GM18907 (cell line): ENCODE data around the gene GNAT3.

Experiments used
- ATAC-seq: cut with Tn5 transposase; IDR thresholded peaks from one replicate; pipeline ENCODE4 v1.9.1; 2021; ENCODE audit warnings: mild to moderate bottlenecking, moderate library complexity; ENCODE audit not compliant: unreplicated experiment

GNAT3 gene

DNA sequence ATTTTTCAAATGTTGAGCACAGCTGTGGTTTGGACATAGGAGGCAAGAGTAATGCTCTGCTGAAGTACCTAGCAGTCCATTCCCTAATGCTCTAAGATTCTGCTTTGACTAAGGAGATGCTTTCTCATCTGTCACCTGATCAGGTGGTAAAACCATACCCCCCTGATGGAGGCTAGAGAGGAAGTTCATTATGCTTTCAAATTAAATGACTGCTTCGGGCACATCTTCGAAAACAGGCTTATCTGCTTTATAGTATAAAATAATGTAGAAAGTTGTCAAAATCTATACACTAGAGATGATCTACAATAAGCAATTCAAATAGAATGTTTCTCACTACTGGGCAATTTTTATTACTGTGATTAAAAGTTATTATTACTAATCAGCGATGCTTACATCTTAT is at the start of gene GNAT3:
Gene GNAT3, minus strand, starts transcription at position 101 of the 400 bp plus-strand sequence. CDS start 138 bp downstream, outside the sequence.
- no peak for ATAC-seq

DNA sequence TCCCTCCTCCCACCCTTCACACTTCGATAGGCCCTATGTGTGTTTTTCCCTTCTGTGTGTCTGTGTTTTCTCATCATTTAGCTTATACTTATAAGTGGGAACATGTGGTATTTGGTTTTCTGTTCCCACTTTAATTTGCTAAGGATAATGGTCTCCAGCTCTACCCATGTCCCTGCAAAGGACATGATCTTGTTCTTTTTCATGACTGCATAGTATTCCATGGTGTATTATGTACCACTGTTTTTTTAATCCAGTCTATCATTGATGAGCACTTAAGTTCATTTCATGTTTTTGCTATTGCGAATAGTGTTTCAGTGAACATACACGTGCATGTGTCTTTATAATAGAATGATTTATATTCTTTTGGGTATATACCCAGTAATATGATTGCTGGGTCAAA is 46.3 kb upstream of the GNAT3 start:
- ATAC-seq, result no peak

DNA sequence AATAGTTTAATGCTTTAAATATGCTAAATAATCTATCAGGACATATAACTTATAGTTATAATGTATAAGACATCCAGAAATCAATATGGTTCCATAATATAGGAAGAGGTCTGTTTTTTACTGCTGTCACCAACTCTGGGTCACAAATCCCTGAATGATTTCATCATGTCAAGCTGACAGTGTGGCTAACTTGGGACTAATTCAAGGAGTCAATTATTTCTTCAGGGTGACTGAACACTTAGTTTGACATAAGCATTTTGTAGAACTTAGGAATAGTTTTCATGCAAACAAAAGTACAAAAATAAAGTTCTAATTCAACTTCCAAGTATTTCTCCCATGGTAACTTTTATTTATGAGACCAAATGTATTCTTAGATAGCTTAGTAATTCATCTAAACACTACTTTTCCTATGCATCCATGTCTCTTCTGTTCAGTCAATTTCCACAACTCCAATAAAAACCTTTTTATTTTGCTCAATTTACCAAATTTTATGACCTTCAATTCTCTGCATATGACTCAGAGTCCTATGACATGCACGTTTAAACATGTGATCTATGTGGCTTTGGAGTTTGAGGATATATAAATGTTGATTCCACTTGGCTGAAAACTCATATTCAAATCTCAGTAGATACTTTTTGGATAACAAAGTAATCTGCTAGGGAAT is 40.3 kb upstream of the GNAT3 start:
- no peak for ATAC-seq

DNA sequence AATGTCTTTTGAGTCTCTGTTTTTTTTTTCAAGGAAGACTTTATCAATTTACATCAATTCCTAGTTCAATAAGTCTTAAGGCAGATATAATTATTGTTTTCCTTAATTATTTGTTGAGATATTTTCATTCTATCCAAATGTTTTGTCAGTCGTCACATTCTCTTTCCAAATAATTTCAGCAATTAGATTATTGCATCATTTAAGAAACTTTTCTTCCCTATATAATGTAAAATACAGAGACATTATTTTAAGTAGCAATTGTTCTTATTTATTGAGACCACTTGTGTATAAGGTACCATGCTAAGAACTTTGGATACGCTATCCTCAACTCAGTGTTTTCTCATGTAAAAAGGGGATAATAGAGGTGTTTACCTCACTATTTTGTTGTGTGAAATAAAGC is 38.1 kb upstream of the GNAT3 start:
- no peak for ATAC-seq

DNA sequence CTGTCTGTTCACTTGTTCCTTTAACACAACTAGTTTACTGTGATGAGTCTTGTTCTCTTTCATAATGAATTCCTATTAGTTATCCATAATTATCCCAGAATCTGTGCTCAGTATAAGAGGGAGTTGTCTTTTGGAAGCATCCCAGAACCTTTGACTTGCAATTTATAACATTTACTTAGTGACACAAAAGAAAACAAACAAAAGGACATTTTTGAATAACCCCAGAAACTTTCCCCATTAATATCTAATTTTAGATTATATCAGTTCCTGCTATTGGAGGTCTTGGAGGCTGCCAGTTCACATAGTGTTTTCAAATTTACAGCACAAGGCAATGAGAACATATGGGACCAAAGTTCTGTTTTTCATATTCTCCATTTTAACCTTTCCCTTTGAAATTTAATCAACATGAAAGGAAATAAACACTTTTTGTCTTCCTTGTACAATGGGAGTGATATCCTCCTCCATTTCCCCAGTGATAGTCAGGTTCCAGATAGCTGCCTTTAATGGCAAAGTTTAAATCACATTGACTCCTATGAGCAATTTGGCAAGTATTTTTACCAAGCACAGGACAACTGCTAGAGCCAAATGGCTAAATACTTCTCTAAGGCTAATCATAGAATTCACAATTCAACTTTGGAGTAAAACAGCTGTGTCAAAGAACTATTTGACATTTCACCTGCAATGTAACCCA is 37.1 kb upstream of the GNAT3 start:
- ATAC-seq, result no peak

DNA sequence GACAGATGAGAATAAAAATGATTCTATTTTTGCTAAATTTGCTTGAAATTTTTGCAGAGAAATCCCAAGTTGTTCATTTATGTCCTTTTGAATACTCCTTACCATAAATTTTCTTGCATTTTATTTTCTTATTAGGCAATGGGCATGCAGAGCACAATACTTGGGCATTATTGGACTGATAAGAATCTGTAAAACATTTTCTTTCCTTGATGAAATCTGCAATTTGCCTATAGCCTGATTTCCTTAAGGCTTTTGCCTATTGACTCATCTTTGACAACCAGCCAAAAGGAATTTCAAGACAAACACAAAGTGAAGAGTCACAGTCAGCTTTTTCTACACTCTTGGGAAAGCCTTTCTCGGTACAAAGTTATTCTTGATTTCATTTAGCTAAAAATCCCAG is 30.5 kb upstream of the GNAT3 start:
- no peak for ATAC-seq

DNA sequence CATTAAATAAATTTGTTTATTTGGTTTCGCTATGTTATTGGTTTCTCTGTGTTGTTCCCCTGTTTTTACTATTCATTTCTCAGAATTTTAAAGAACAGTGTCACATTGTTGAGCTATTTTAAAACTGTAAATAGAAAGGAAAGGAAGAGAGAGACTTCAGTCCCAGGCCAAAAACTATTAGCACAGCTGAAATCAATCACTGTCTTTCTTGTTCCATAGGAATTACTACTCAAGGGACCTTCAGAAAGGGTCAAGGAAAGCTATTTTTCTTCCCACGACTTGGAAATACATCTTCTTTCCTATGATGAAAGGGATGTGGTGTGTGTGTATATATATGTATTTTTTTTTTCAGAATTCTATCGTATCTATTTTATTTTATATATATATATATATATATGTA is 29.0 kb upstream of the GNAT3 start:
- ATAC-seq, result no peak

DNA sequence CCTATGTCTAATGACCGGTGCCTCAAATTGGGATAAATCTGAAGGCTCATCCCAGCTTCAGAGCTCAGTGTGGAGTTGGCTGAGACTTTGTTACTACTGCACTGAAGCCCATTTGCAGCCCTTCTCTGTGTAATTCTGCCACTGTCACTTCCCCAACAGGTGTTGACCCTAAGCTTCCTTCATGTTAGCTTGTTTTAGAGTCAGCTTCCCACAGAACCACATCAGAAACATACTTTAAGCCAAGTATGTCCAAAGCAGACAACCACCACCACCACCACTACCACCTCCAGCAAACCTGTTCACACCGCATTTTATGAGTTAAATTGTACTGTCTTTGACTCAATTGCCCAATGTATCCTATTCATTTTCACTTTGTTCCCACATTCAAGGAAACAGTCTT is 25.2 kb upstream of the GNAT3 start:
- ATAC-seq, result no peak

DNA sequence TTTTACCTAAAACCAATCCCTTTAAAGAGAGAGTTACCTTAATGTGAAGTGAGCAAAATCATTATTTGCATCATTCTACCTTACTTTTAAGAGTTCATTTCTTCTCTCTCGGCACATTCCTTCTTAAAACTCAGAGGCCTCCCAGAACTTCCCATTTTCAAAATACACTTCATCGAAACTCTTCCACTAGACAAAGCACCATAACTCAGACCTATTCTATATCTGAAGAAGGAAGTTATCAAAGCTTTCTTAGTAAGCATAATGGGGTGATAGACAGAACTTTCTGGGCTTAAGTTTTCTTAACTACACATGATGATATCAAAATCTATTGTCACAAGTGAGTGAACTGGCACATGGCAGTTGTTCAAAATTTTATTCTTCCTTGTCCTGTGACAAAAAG is 24.6 kb upstream of the GNAT3 start:
- no peak for ATAC-seq

DNA sequence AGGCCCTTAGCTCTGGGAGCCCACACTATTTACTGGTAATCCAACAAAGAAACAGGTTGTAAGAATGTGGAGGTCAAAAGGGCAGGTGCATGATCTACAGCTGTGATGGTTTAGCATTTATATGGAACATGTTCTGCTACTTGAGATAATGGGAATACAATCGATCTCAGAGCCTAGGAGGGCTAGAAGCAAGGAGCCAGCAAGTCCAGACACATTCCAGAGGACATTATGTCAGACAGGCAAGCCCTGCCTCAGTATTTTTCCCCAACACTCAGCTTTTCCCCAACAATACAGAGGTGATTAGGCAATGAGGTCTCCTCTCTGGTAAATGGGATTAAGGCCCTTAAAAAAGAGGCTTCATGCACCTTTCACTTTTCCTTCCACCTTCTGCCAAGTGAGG is 21.4 kb upstream of the GNAT3 start:
- ATAC-seq, result no peak

DNA sequence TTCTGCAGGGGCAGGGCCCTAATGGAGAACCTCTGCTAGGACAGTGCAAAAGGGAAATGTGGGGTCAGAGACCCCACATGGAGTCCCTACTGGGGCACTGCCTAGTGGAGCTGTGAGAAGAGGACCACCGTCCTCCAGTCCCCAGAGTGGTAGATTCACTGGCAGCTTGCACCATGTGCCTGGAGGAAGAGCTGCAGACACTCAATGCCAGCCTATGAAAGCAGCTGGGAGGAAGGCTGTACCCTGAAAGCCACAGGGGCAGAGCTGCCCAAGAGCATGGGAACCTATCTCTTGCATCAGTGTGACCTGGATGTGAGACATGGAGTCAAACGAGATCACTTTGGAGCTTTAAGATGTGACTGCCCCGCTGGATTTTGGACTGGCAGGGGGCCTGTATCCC is 20.3 kb upstream of the GNAT3 start:
- ATAC-seq, result no peak

DNA sequence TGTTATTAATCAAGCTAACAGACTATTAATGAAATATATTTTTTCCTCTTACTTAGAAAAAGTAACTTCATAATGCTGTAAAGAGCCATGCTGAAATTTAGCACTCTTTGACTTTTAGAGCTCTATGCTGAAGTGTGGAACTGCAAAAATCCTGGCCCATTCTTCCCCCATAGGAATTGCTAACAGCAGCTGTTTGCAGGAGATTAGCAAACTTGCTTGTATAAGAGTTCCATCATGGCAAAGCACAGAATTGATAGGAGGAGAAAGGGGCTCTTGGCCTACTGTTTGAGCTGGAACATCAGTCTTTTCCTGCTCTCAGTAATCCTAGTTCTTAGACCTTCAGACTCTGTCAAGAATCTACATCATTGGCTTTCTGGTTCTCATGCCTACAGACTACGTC is 18.3 kb upstream of the GNAT3 start:
- ATAC-seq, result no peak

DNA sequence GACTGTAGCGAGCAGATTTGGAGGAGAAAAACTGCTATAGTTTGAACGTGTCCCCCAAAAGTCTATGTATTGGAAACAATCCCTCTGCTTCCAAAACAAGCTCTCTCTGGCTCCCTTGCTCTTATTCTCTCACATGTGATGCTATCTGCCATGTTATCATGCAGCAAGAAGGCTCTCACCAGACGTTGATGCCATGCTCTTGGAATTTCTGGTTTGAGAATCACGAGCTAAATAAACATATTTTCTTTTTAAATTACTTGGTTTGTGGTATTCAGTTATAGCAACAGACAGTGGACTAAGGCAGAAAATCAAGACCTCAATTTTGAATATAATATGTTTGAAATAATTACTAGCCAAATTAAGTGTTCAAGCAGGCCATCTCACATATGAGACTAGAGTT is 17.5 kb upstream of the GNAT3 start:
- no peak for ATAC-seq

DNA sequence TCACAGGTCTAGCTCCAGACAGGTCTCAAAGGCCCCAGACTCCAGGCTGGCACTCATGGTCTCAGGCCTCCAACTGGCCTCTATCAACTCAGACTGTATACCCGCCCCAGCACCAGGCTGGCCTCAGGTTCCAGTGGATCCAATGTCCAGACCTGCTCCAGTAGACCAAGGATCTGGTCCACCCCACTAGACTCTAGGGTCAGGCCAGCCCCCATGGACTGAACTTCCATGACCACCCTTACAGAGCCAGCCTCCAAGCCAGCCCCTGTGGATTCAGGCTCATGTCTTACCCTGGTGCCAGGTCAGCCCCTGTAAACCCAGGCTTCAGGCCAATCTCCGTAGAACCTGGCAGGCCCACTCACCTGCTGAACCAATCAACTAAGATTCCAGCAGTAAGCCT is 16.8 kb upstream of the GNAT3 start:
- ATAC-seq, result no peak

DNA sequence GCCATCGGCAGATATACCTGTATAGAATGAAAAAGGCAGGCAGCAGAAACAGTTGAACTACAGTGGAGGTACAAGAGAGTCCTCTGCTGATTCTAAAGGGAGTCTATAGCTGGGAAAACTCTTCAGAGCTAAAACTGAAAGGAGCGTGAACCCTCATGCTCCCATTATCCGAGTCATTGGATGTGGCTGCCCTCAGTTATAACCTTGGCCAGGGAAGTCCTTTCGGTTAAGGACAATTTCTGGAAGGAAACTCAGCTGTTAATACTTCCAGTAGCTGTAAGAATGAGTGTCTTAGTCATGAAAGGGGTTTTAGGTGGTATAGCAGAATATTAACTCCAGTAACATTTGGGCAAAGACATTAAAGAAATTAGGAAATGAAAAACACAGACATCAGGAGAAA is 14.6 kb upstream of the GNAT3 start:
- ATAC-seq, result no peak

DNA sequence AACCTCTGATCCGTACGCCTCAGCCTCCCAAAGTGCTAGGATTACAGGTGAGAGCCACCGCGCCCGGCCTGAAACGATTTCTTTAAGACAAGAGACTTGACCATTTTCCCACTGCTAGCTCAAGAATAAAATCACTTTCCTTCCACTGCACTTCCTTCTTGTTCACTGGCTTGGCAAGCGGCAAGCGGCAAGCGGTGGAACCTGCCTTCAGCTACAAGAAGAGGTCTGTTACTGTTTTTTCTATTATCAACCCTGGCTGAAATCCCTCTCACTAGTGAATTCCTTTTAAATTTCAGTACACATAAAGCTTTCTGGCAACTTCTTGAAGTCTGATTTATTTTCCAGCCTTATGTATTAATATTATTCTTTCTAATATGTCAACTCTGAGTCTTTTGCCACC is 12.8 kb upstream of the GNAT3 start:
- ATAC-seq, result no peak

DNA sequence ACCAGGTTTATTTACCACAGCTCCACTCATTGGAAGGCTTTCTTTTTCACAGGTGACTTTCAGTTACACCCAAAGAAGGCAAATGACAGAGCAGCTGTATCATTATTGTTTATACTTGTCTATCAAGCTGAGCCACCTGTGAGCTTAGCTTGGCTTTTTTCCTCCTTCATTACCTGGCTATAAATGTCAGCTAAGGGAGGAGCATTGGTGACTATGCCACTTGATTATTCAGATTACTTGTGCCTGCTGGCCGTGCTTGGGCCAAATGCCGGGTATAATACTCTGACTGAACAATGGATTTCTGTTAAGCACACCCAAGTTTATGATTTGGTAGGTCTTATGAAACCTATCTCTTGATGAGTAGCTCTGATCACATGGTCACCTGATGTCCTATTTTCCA is 9.9 kb upstream of the GNAT3 start:
- ATAC-seq, result no peak

DNA sequence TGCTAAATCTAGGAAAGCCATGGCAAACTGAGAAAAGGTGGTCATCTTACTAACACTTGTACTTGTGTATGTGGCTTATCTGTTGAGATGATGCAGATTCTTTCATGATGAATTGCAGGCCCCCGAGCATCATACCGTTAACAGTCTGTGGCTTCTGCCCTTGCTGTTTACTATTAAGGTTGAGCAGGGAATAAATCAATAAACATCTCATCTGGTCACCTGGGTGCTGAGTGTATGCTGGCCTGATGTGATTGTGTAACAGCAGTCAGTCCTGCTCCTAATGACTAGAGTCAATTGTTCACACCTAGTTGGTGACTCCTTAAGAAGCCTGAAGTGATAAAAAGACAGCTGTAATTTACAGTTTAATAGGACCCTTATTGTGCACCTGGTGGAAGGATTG is 8.3 kb upstream of the GNAT3 start:
- ATAC-seq, result no peak

DNA sequence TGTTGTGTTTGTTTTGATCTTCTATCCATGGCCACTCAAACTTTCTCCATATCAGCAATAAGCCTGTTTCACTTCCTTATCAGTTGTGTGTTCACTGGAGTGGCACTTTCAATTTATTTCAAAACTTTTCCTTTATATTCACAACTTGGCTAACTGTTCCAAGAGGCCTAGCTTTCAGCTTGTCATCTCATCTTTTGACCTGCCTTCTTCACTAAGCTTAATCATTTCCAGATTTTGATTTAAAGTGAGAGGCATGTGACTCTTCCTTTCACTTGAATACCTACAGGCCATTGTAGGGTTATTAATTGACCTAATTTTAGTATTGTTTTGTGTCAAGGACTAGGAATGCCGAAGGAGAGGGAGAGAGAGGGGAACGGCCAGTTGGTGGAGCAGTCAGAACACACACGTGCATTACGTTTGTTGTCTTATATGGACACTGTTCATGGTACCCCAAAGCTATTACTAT is 5.5 kb upstream of the GNAT3 start:
- ATAC-seq, result no peak

DNA sequence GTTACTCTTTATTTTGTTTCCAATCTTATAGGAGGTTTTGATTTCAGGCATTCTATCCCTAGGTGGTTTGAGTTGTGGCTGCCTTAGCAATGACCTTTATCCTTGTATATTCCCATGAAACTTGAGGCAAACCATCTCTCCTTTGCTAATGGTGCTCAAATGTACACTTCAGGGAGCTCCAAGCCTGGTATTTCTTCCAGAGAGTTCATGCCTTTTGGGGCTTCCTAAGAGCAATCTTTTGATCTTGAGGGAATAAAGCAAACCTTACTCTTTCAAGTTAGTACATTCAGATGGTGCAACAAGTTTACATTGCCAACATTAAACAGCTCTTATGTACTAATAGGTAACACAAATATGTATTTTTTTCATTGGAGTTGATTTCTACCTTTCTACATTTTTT is 3.4 kb upstream of the GNAT3 start:
- no peak for ATAC-seq

DNA sequence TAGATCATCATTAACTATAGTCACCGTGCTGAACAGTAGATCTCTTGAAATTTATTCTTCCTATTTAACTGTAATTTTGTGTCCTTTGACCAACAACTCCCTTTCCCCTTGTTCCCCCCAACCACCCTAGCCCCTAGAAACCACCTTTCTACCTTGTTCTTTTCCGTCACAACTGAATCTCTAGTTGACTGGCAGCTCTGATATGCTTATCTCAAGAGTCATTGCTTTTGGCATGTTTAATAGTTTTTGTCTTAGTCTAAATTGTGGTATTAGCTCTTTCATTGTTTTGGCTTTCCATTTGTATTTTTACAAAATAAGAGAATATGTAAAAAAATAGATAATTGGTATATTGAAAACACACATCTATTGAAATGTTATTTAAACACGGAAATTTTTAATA is 1.8 kb downstream of the GNAT3 start:
- ATAC-seq, result no peak

DNA sequence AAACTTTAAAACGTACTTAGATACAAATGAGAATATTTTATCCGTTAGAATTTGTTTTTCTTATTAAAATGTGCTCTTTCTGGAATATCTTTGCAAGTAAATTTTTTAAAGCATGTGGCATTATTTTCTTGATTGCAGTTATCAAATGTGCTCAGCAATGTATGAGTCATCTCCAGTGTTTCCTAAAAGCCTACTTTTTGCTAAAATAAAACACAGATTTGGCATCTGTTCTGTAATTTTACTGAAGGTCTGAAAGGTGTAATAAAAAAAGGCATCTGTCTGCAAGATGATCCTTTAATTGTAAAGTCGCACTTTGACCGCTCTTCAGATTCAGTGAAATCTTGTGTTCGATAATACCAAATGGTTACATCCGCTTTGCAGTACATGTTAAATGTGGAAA is 3.4 kb downstream of the GNAT3 start:
- no peak for ATAC-seq
